Activated CD4-positive, alpha-beta T cell treated with anti-CD3 and anti-CD28 coated beads, Interleukin-2, amount 50 U/mL, for 24 hours (primary cell): ENCODE data around the gene TMOD4.
A peak's percentile ranks its signal among the peaks of the same experiment; 100 is the strongest.

ENCODE experiments used
- DNase-seq, 2 donors: peaks; one replicate each; pipeline ENCODE4 v3.0.0-alpha.2; 2020; ENCODE audit warnings: low read depth in 1 of 2, low spot score in 1 of 2

TMOD4 gene

DNA sequence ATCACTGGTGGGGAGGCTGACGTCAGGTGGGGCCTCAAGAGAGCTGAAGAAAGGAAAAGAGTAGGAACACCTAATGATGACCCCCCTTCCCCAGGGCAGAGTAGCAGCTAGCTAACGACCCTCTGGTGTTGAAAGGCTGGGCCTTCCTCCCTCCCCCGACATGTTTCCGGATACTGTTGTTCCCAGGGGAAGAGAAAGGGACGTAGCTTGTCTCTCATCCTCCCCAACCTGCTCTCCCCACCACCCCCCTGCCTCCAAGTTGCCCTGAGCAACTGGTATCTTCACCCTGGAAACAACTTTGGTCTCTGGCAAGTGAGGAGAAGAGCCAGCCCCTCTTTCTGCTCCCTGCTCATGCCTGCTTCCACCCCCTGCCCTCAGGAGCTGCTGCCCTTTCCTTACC lies 31.8 kb downstream of the TMOD4 start:
- no peak for DNase-seq

DNA sequence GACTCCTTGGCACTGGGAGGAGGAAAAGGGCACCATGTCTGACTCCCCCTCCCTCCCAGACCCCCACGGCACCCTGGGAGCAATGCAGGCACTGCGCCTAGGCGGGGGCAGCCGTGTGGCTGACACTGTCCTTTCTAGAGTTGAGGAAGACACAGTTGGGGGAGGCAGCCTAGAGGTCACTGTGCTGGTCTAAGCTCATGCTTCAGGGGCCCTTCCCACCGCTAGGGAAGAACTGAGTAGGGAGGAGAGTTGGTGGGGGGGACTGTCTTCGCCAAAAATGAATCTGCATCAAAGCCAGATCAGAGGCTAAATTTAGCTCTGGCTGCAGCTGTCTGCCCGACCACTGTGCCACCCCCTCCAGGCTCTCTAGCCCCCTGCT lies 32.7 kb downstream of the TMOD4 start:
- DNase-seq = no peak

DNA sequence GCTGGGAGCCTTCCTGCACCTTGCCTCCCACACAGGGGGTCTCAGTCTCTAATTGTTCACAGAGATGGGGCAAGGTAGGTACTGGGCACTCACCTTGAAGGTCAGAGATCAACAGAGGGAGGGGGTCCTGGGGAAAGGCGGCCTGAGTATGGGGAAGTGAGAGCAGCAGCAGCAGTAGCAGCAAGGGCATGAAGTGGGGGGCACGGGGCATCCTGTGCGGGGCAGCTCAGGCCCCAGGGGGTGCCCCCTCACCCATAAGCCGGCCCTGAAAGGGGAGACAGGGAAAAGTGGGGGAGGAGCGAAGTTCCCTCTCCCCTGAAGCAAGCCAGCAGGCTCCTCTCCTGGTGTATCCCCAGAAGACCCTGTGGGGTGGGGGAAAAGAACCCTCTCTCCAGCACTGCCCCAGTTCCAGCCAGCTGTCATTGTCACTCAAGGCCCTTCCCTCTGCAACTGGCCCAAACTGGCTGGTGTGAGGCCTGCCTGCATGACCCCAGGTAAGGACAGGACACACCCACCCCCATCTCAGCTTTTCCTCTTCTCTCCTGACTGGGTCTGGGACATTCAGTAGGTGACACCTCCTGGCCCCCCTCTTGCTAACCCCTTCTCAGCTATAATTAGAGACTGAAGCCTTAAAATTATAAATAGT lies 33.2 kb downstream of the TMOD4 start:
- no peak for DNase-seq

DNA sequence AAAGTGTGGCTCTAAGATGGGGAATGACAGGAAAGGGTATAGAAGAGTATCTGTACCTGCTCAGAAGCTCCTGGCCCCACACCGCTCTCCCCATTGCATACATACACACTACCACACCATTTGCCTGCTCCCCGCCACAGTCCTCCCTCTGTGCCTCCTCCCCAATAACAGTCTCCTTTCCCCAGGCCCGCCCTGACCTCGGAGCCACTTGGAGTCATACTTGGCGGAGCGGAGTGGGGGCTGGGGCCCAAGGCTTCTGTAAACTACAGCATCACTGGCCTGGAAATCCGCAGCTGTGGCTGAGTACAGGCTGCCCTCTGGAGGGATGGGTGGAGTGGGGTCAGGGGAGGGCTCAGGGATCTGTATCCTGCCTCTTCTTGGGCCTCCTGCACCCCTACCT lies 38.0 kb downstream of the TMOD4 start:
- no peak for DNase-seq

DNA sequence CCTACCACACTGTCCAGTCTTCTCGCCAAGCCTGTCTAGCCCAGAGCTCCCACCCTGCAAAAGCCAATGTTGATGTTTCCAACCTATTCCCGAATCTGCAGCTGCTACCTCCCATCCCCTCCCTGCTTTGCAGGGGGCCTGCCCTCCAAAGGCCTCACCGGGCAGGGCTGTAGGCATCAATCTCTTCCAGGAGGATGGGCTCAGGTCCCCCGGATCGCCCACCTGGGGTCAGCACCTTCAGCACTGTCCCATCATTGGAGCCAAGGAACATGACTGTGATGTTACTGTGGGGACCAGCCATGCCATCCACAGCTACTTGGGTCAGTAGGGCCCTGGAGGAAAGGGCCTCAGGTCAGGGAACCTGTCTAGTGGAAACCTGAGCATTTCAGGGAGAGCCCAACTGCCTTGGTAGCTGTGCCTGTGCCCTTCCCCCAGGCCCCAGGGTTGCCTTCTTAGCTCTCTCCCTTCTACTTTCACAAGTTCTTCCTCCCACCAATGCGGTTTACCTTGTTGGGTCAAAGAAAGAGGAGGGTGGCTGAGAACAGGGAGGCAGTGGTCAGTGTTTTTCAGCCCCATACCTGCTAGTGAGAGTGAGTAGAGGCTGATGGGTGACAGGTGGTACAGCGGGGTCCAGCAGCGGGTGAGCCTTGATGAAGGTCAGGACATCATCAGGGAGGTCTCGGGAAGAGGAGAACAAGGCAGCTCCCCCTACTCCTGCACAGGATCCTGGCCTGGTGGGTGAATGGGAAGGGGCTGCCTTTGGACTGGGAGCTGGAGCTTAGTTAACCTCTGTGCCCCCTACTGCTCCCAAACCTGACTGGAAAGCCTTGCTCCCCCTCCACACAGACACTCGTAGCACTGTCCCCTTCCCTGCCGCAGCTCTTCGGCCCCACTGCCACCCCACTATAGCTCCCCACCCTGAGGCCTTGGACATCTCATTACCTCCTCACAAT lies 40.1 kb downstream of the TMOD4 start:
- DNase-seq = no peak

DNA sequence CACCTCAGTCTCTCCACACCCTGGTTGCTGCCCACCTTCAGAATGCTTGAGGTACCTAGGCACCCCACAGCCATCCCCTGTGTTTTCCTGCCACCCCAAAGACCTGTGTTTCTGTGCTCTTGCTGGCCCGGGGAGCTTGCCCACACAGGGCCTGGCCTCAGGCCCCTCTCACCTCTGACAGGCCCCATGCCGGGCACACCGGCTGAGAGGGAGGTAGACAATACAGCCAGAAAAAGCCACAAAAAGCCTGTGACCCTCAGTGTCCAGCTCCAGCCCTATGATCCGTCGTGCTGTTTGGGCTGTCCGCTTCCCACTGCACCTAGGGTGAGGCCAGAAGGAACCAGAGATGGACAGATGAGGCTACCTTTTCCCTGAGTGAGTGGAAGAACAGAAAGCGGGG lies 40.8 kb downstream of the TMOD4 start:
- DNase-seq = no peak

DNA sequence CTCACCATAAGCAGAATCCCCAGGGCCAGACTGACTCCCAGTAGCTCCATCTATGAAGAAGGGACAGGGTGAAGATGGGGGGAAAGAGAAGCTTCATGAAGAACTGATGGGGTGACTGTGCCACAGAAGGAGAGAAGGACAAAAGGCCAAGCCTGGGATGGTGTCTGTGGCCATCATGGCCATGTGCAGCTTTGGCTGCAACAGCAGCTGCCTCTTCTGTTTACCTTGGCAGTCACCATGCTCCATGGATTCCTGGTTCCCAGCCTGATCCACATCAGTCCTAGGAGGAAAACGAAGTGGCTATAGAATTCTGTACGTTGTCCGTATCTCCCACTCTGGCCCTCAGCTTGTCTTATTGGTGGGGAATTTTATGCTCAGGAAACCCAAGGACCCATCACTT lies 41.4 kb downstream of the TMOD4 start:
- DNase-seq = no peak

DNA sequence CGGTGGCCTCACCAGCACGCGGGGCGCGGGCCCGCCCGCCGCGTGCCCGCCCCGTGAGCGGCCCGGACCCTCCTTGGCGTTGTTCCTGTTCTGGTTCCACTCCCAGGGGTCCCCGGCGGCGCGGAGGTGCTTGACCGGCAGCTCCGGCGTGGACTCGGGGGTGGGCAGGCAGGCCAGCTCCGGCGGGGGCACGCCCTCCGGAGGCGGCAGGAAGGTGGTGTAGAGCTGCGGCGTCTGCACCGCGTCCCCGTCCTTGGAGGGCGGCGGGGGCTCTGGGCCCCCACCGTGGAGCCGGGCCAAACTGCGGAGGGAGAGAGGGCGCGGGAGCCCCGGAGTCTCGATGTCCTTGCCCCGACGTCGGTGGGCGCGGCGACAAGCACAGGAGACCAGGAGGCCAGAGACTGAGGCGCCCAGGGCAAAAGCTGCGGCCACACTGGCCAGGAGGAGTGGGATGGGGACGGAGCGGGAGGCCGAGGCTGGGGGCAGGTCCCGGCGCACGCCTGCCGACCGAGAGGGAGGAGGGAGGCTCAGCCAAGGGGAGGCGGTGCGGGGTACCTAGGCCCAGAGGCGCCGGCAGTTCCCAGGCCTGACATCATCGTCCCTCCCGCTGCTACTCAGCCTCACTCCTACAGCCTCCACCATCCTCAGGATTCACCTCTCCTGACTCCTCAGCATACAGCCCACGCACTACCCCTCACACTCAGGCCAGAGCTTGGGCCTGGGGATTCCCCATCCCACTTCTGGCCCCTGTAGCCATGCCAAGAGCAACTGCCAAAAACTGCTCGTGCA lies 42.6 kb downstream of the TMOD4 start:
- DNase-seq = no peak

DNA sequence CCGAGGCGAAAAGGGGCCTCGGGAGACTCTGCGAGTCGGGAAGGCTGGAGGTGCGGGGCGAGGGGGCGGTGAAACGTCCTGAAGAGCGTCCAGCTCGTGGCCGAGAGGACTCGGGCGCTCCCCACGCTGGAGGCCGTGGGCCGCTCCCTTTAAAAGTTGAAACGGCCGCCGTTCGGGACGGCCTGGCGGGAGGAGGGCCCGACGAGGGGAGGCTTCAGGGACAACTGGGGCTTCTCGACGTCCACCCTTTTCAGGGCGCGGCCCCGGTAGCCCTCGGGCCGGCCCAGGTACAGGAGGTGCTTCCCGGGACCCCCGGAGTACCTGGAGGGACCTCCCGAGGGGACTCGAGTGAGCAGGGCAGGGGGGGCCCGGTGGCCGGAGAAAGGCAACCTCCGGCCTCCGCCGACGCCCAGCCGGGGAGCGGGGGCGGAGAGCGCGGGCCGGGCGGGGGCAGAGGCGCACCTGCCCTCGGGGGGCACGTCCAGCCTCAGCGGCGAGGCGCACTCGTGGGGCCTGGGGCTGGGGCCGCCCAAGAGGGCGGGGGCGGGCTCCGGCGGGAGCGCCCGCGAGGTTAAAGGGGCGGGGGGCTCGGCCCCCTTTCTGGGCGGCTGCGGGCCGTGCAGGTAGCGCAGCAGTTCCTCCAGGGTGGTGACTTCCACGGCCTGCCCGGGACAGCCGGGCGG lies 43.3 kb downstream of the TMOD4 start:
- DNase-seq = no peak

DNA sequence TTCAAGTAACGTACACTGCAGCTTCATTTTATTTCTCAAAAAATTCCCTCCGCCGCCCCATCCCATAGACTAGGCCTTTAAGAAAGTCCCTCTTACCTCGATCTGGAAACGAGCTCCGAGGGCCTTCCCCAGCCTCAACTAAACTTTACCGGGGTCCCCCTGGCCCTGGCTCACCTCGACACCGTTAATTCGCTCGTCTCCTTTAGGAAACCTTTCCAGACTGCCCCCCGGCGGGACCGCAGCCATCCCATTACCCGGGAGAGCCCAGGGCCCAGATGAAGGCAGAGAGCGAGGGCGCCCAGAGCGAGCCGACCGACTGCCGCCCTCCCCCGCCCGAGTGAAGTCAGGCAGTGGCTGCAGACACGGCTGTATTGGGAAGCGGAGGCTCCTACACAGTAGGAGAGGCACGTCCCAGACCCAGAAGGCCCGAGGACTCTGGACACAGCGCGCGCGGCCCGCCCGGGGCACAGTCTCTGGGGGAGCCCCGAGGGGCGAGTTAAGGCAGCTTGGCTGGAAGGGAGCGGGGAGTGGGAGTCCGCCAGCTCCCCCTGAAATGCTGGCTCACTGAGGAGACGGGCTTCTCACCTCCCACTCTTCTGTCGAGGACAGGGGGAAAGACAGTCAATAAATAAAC lies 44.0 kb downstream of the TMOD4 start:
- DNase-seq = no peak

DNA sequence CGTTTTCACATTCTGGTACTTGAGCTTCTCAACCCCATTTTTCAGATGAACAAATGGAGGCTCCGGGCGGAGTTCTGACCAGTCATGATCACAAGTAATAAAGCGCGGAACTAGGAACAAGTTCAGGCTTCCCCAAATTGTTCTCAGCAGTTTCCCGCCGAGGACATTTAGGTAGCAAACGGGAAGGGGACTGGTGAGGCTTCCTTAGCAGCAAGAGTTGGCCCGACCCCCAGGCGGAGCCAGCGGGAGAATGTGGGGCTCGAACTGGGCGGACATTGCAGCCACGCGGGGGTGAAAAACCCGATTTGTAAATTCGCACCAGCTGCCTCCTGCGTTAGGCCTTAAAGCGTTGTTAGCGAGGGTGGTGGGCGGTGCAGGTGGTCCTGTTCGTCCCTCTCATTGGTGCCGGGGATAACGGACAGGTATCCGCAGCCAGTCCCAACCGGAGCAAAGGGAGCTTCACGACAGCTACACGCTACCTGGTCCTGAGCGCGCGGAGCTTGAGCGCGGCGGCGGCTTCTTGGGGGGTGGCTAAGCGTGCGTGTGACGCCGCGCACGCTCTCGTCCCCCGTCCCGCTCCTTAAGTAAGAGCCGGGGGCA lies 44.7 kb downstream of the TMOD4 start:
- peak; percentile 60 to 78 for DNase-seq

DNA sequence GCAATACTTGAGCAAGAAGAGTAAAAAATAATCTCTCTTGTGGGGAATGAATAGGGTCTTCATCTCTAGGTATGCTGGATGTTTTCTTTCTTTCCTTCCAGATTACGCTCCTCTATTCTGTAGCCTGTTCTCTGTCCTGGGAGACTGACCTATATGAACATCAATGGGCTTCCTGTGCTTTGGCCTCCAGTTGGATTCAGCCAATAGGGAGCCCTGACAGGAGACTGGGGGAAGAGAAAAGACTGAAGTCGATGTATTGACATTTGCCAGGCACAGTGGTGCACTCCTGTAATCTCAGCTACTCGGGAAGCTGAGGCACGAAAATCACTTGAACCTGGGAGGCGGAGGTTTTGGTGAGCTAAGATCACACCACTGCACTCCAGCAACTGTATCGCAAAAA lies 47.0 kb downstream of the TMOD4 start:
- no peak for DNase-seq

DNA sequence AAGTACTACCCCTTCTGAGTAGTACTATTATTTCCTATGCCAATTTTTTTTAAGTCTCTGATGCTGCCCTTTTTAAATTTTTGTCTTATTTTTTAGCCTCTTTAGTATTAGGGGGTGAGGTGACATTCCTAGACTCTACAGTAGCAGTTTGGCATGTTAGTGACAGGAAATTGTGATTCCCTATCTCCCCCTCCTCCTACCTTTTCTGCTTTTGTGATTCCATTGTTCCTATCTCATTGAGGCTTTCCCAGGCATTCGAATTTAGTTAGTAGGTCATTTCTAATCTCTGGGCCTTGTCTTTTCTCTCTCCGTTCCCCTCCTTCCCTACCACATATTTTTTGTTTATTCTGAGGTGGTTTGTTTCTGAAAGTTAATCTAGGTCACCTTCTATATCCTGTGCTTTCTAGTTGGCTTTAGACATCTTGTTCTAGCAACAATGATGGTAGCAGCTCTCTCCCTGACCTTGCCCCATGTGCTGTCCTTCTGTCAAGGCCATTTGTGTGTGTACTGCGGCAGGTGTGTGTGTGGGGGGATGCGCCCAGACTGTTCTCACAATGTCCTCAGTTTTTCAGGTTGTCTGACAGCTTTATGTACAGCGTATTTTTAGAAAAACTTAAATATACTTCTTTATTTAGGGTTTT lies 50.9 kb downstream of the TMOD4 start:
- no peak for DNase-seq
